WTC11 (cell line): ENCODE data around the gene HDAC1. TPM values are rescaled to one million over a fixed set of nuclear protein-coding genes. Genes with fewer than 3 reads are reported as not detected.

ENCODE experiments used
- ATAC-seq: fragments of 200-7000 bp; cut with Tn5 transposase; 2 replicates; pipeline ENCODE4 v1.10.0; 2021; ENCODE audit warnings: mild to moderate bottlenecking, moderate library complexity
- CTCF ChIA-PET: fragments of 300-600 bp; sonication (Branson Sonifier 250); formaldehyde crosslinking; loops from one replicate; lab custom pipeline; 2021; ENCODE audit warnings: antibody characterized with exemption; lab: Charles Lee
- POLR2A ChIA-PET: fragments of 350-600 bp; sonication (Branson Sonifier 250); formaldehyde crosslinking; loops from one replicate; lab custom pipeline; 2021; ENCODE audit warnings: antibody characterized with exemption; lab: Charles Lee
- DNase-seq: peaks from one replicate; pipeline ENCODE4 v3.0.0; 2021; ENCODE audit warnings: low spot score
- H3K27ac Mint-ChIP-seq: 2 replicates; pipeline ENCODE4 v1.8.0; 2021; ENCODE audit warnings: mixed read lengths
- H3K27me3 Mint-ChIP-seq: 2 replicates; pipeline ENCODE4 v1.8.0; 2021; ENCODE audit warnings: low read depth, mild to moderate bottlenecking, moderate library complexity, mixed read lengths
- H3K36me3 Mint-ChIP-seq: 2 replicates; pipeline ENCODE4 v1.8.0; 2021; ENCODE audit warnings: mixed read lengths
- H3K4me1 Mint-ChIP-seq: 2 replicates; pipeline ENCODE4 v1.8.0; 2022; ENCODE audit warnings: mixed read lengths
- H3K4me3 Mint-ChIP-seq: 2 replicates; pipeline ENCODE4 v1.8.0; 2021; ENCODE audit warnings: mild to moderate bottlenecking, moderate library complexity, mixed read lengths
- H3K9me3 Mint-ChIP-seq: 2 replicates; pipeline ENCODE4 v1.8.0; 2021; ENCODE audit warnings: mixed read lengths
- ARID4B ChIP-seq: sonication (generic); formaldehyde crosslinking; IDR thresholded peaks from 2 replicates; pipeline ENCODE4 v1.8.0; 2023; ENCODE audit warnings: missing genetic modification reagents, mild to moderate bottlenecking, borderline replicate concordance
- ATF3 ChIP-seq: sonication (generic); formaldehyde crosslinking; conservative IDR thresholded peaks from 2 replicates; pipeline ENCODE4 v1.8.1; 2022; ENCODE audit warnings: mild to moderate bottlenecking, missing genetic modification reagents
- ATF6 ChIP-seq: sonication (generic); formaldehyde crosslinking; IDR thresholded peaks from 2 replicates; pipeline ENCODE4 v1.8.1; 2023; ENCODE audit warnings: mild to moderate bottlenecking, missing genetic modification reagents
- CREB1 ChIP-seq: sonication (generic); formaldehyde crosslinking; IDR thresholded peaks from 2 replicates; pipeline ENCODE4 v1.8.0; 2023; ENCODE audit warnings: mild to moderate bottlenecking, missing genetic modification reagents
- CTCF ChIP-seq: fragments of 200-600 bp; IDR thresholded peaks from 2 replicates; pipeline ENCODE4 v1.8.0; 2022; ENCODE audit warnings: antibody characterized with exemption
- E2F1 ChIP-seq: sonication (generic); formaldehyde crosslinking; IDR thresholded peaks from 2 replicates; pipeline ENCODE4 v1.8.0; 2022; ENCODE audit warnings: mild to moderate bottlenecking, missing genetic modification reagents
- ETV6 ChIP-seq: sonication (generic); formaldehyde crosslinking; IDR thresholded peaks from 2 replicates; pipeline ENCODE4 v1.8.1; 2022; ENCODE audit warnings: mild to moderate bottlenecking, missing genetic modification reagents
- FOXJ3 ChIP-seq: sonication (generic); formaldehyde crosslinking; IDR thresholded peaks from 2 replicates; pipeline ENCODE4 v1.9.0; 2021; ENCODE audit warnings: missing genetic modification reagents, mild to moderate bottlenecking, borderline replicate concordance
- GABPB1 ChIP-seq: sonication (generic); formaldehyde crosslinking; IDR thresholded peaks from 2 replicates; pipeline ENCODE4 v1.8.1; 2023; ENCODE audit warnings: mild to moderate bottlenecking, missing genetic modification reagents
- GTF2I ChIP-seq: fragments of 250-450 bp; sonication (Bioruptor Pico); conservative IDR thresholded peaks from 2 replicates; pipeline ENCODE4 v1.4.0; 2021; ENCODE audit warnings: mild to moderate bottlenecking
- MAX ChIP-seq: sonication (generic); formaldehyde crosslinking; IDR thresholded peaks from 2 replicates; pipeline ENCODE4 v1.8.0; 2022; ENCODE audit warnings: mild to moderate bottlenecking, missing genetic modification reagents
- MLX ChIP-seq: sonication (generic); formaldehyde crosslinking; IDR thresholded peaks from 2 replicates; pipeline ENCODE4 v1.8.1; 2023; ENCODE audit warnings: mild to moderate bottlenecking, missing genetic modification reagents, moderate library complexity
- NFYB ChIP-seq: sonication (generic); formaldehyde crosslinking; conservative IDR thresholded peaks from 2 replicates; pipeline ENCODE4 v1.8.0; 2022; ENCODE audit warnings: low read depth, missing genetic modification reagents
- NR3C1 ChIP-seq: sonication (generic); formaldehyde crosslinking; conservative IDR thresholded peaks from 2 replicates; pipeline ENCODE4 v1.8.1; 2023; ENCODE audit warnings: low read depth, mild to moderate bottlenecking, missing genetic modification reagents
- PREB ChIP-seq: sonication (generic); formaldehyde crosslinking; IDR thresholded peaks from 2 replicates; pipeline ENCODE4 v1.8.1; 2022; ENCODE audit warnings: mild to moderate bottlenecking, missing genetic modification reagents, moderate library complexity, borderline replicate concordance
- PRRX2 ChIP-seq: fragments of 250-450 bp; sonication (Bioruptor Pico); IDR thresholded peaks from 2 replicates; pipeline ENCODE4 v1.8.0; 2021; ENCODE audit warnings: mild to moderate bottlenecking
- TEAD4 ChIP-seq: sonication (generic); formaldehyde crosslinking; IDR thresholded peaks from 2 replicates; pipeline ENCODE4 v1.8.0; 2022; ENCODE audit warnings: mild to moderate bottlenecking, missing genetic modification reagents
- ZNF232 ChIP-seq: sonication (generic); formaldehyde crosslinking; IDR thresholded peaks from 2 replicates; pipeline ENCODE4 v1.8.0; 2022; ENCODE audit warnings: mild to moderate bottlenecking, missing genetic modification reagents
- ZNF263 ChIP-seq: sonication (generic); formaldehyde crosslinking; IDR thresholded peaks from 2 replicates; pipeline ENCODE4 v1.8.1; 2022; ENCODE audit warnings: low read depth, mild to moderate bottlenecking, moderate library complexity, missing genetic modification reagents
- ZNF317 ChIP-seq: sonication (generic); formaldehyde crosslinking; IDR thresholded peaks from 2 replicates; pipeline ENCODE4 v1.8.1; 2023; ENCODE audit warnings: low read depth, mild to moderate bottlenecking, moderate library complexity, missing genetic modification reagents, borderline replicate concordance
- ZNF416 ChIP-seq: fragments of 250-450 bp; sonication (Bioruptor Pico); IDR thresholded peaks from 2 replicates; pipeline ENCODE4 v1.9.0; 2021; ENCODE audit warnings: mild to moderate bottlenecking, inconsistent platforms
- total RNA-seq: library from RNA; stranded (reverse); gene quantifications from 3 replicates; pipeline ENCODE4 v1.2.3, GENCODE V29; 2021

Gene HDAC1
- total RNA-seq, 1 experiment from 2014 or later, result 108 TPM

- TF ChIP-seq E2F1 (CRISPR knock-in tag) (no peak), ATF3 (CRISPR knock-in tag) (no peak), FOXJ3 (no peak), ZNF416 (CRISPR knock-in tag) (no peak), GTF2I (CRISPR knock-in tag) (no peak), MAX (no peak), NR3C1 (no peak), NFYB (CRISPR knock-in tag) (no peak), ZNF263 (CRISPR knock-in tag) (no peak), PREB (CRISPR knock-in tag) (no peak), ETV6 (no peak)
These were observed 54.8 kb downstream of the HDAC1 start (continued) for GRCh38 chr1:32346532-32347157.

GRCh38 chr1:32349211-32349708 lies 57.4 kb downstream of the HDAC1 start:
- ChIA-PET POLR2A (no interaction called here), CTCF (no interaction called here)
- ATAC-seq (no peak), DNase-seq (no peak)
- Mint-ChIP-seq H3K27ac (no peak overlapping the region), H3K9me3 (peaks cover 11% of the 10 kb centered on the region), H3K4me1 (peaks cover 18% of the 10 kb centered on the region), H3K4me3 (no peak overlapping the region), H3K27me3 (peaks cover 58% of the 10 kb centered on the region), H3K36me3 (peaks cover 11% of the 10 kb centered on the region)
- TF ChIP-seq ZNF317 (CRISPR knock-in tag), result no peak
- no peak for TF ChIP-seq GABPB1 (CRISPR knock-in tag)
- no peak for TF ChIP-seq ATF3 (CRISPR knock-in tag)
- no peak for TF ChIP-seq PRRX2 (CRISPR knock-in tag)
- TF ChIP-seq ATF6 (CRISPR knock-in tag), result no peak
- TF ChIP-seq CTCF, result no peak
- TF ChIP-seq FOXJ3, result no peak
- no peak for TF ChIP-seq ARID4B (CRISPR knock-in tag)
- no peak for TF ChIP-seq TEAD4 (CRISPR knock-in tag)
- TF ChIP-seq MLX (CRISPR knock-in tag), result no peak
- no peak for TF ChIP-seq ZNF232
- no peak for TF ChIP-seq PREB (CRISPR knock-in tag)
- TF ChIP-seq CREB1 (CRISPR knock-in tag), result no peak
